HG03520 (cell line): ENCODE results near the gene PTPN3.

Source experiments
- ATAC-seq: cut with Tn5 transposase; IDR thresholded peaks from one replicate; pipeline ENCODE4 v1.9.1; 2021; ENCODE audit warnings: mild to moderate bottlenecking, moderate library complexity; ENCODE audit not compliant: unreplicated experiment

Gene PTPN3

GRCh38 chr9:109507421-109507838, 9.3 kb upstream of the PTPN3 start:
- no peak for ATAC-seq

- no peak for ATAC-seq
These were observed 8.1 kb upstream of the PTPN3 start for GRCh38 chr9:109506097-109506712.

GRCh38 chr9:109504689-109505088, 6.6 kb upstream of the PTPN3 start:
- no peak for ATAC-seq

DNA sequence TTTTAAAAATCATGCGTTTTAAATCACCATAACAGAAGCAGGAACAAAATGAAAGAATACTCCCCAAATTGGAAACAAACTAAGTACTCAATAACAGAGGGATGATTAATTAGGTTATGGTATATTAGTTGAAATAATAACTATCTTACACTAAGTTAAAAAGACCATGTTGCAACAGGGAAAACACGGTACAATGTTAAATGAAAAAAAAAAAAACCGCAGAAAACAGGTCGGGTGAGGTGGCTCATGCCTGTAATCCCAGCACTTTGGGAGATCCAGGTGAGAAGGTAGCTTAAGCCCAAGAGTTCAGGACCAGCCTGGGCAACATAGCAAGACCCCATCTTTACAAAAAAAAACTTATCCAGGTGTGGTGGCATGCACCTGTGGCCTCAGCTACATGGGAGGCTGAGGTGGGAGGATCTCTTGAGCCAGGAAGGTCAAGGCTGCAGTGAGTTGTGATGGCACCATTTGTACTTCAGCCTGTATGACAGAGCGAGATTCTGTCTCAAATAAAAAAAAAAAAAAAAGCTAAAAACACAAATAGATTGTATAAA, 2.4 kb upstream of the PTPN3 start:
- ATAC-seq = no peak

DNA sequence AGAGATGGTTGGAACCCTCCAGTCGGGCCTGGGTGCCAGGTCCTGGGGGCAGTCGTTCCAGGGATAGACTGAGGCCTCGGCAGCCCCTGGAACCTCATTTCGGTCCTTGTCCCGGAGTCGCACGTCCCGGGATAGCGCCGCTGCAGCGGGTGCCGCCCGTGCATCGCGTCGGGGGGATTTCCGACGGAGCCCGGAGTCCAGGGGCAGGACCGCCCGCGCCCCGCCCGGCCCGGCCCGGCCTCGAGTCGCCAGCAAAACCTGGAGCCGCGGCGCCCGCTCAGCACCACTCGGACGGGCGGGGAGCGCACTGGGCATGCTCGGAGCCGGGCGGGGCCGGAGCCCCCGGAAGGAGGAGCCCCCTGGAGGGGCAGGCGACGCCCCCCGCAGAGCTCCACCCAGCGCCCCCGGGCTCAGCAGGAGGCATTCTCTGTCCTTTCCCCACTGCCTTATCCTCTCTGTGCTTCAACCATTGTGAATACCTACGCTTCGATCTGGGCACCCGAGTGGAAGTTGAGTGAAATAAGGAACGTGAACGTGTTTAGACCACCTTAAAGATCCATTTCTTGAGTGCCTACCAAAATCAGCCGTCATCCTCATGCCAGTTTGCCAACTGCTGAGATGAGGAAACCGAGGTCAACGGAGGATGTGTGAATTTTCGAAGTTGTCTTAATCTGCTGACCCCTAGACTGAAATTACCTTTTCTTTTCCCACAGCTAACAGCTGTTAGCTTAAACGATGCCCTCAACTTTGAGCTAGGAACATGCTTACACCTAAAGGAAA, 1.7 kb upstream of the PTPN3 start:
- ATAC-seq = no peak

- no peak for ATAC-seq
These were observed 1.1 kb upstream of the PTPN3 start for GRCh38 chr9:109499093-109499630.

- no peak for ATAC-seq
These were observed 617 bp downstream of the PTPN3 start for GRCh38 chr9:109497226-109498153.

GRCh38 chr9:109496841-109497225, 1.3 kb downstream of the PTPN3 start:
- no peak for ATAC-seq

DNA sequence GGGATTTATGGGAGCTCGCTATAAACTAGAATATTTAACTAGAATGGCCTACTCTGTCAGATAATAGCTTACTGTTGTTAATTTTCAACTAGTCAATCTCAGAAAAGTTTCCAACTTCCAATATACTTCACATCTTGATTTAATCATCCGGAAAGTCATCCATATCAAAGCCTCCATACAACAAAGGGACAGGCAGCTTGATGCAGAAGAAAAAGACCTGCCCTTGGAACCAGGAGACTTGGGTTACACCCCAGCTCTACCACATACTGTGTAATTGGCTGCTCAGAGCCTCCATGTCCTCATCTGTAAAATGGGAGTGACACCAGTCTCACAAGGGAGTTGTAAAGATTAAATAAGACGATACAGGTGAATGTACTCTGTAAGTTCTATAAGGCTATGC, 1.9 kb downstream of the PTPN3 start:
- no peak for ATAC-seq

DNA sequence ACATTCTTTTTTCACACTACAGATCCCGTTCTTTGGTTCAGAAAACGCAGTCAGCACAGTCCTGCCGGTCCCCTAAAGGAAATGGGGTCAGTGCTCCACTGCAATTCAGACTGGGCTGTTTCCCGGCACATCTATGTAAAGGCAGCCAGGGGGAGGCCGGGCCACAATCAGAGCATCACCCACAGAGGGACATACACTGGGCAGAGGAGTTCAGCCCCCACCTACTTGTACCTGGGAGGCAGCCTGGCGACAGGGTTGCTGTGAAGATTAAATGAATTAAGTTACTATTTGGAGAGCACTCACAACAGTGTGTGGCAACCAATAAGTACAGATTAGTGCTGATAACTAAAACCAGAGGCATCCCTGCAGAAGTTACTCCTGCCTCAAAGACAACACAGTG, 4.5 kb downstream of the PTPN3 start:
- no peak for ATAC-seq

- no peak for ATAC-seq
These were observed 6.5 kb downstream of the PTPN3 start for GRCh38 chr9:109491590-109491989.

- no peak for ATAC-seq
These were observed 9.2 kb downstream of the PTPN3 start for GRCh38 chr9:109488791-109489492.

GRCh38 chr9:109488351-109488750, 9.8 kb downstream of the PTPN3 start:
- no peak for ATAC-seq

- no peak for ATAC-seq
These were observed 10.9 kb downstream of the PTPN3 start for GRCh38 chr9:109487247-109487646.

GRCh38 chr9:109483744-109484429, 14.2 kb downstream of the PTPN3 start:
- ATAC-seq = no peak

DNA sequence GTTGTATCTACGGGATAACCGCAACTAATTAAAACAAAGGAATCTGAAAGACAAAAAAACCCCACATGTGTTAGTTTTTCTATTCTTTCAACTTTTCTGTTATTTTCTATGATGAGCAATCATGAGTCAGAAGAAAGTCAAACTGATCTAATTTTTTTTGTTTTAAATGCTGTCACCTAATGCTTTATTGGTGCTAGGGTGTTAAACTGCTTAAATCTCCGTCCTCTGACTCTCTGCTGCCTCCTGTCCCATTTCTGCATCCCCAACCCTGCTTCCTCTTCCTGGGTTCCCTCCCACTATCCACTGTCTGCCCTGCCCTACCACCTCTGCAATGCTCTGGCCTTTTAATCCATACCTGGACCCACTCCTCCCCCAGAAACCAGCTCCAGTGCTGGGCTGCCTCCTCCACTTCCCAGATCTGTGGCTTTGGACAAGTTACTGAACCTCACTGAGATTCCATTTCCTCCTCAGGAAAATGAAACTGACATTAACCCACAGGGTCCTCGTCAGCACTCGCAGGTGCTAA, 15.7 kb downstream of the PTPN3 start:
- ATAC-seq = no peak

DNA sequence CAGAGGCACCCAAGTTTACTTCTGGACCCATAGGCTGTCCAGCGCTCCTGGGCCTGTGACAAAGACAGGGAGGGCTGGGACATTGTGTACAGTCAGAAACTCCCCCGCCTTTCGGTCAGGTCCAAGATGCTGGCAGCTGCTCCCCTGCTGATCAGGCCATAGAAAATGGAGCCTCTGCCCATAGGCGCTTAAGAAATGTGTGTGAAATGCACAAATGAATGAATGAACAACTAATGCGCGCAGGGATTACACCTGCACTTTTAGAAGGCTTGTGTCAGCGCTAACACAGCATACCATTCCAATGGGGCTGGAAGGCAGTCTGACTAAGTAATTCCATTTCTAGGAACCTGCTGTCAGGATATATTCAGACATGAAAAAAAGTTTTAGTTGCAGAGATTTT, 16.3 kb downstream of the PTPN3 start:
- no peak for ATAC-seq

- ATAC-seq = no peak
These were observed 18.3 kb downstream of the PTPN3 start for GRCh38 chr9:109479822-109480221.

GRCh38 chr9:109478665-109479380, 19.3 kb downstream of the PTPN3 start:
- no peak for ATAC-seq
